Esophagus mucosa (tissue), 1 donor: ENCODE data around the gene SLC17A7. TPM values are rescaled to one million over a fixed set of nuclear protein-coding genes. Genes with fewer than 3 reads are reported as not detected.

Experiments used
- ATAC-seq: fragments of 200-7000 bp; cut with Tn5 transposase; one replicate; pipeline ENCODE4 v1.9.1; 2020
- total RNA-seq: library from RNA; stranded (reverse); gene quantifications from one replicate; pipeline ENCODE4 v1.2.4, GENCODE V29; 2023
- donor health status: DM: yes; HTN: yes; CAD: no.

Gene SLC17A7
- total RNA-seq, 1 donor from 2014 or later = not detected

GRCh38 chr19:49427339-49427738, 14.0 kb downstream of the SLC17A7 start:
- no peak for ATAC-seq

DNA sequence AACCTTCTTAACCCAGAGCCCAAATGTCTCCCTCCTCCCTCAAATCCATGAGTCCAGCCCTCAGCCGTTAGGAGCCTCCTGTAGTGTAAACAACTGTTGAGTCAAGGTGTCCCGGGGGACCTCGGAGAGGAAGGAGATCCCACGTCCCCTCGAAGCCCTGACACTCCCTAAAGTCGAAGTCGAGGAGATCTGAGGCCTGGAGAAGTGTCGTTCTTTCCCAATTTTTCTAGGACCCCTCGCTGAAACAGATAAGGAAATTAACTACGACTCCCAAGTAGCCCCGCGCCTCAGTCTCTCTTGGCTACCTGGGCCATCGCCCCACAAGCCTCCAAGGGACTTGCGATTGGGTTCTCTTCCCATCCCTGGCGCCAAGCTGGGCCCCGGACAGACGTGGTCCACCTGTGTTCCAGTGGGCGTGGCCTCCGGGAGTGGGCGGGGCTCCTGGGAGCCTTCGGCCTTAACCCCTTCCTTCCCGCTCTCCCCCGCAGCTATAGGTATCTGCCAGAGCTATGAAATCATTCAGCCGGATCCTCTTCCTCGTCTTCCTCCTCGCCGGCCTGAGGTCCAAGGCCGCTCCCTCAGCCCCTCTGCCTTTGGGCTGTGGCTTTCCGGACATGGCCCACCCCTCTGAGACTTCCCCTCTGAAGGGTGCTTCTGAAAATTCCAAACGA, 15.3 kb downstream of the SLC17A7 start:
- ATAC-seq = no peak

DNA sequence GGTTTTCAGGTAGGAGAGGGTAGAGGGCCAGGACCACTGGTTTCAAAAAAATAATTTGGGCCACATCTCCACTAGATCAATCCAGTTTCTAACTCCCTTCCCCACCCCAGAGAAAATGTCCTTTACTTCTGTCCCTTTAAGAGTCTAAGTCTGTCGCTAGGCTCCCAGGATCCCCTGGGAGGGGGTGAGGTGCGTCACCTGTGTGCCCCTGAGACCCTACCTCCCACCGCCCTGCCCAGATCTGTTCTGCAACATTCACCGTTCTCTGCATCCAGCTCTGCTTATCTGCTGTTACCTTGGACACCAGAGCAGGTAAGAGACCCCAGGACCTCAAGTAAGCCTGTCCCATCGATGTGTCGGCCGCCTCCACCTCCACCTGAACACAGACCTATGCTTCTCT, 16.1 kb downstream of the SLC17A7 start, which contains the start of gene GFY:
GFY (plus strand) TSS at position 211 of the 400 bp plus-strand sequence. CDS start 1,043 bp downstream, outside the sequence.
- no peak for ATAC-seq

DNA sequence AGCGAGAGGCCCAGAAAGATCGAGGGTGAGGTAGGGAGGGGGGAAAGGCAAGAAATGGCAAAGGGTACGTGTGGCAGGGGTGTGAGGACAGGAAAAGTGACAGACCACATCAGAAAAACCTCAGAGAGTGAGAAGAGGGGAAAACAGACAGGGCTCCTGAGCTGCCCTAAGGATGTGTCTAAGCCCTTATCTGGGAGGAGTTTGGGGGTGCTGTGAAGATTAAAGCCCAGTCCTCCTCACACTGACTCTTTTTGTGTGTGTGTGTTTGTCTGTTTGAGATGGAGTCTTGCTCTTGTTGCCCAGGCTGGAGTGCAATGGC, 17.4 kb downstream of the SLC17A7 start:
- no peak for ATAC-seq

DNA sequence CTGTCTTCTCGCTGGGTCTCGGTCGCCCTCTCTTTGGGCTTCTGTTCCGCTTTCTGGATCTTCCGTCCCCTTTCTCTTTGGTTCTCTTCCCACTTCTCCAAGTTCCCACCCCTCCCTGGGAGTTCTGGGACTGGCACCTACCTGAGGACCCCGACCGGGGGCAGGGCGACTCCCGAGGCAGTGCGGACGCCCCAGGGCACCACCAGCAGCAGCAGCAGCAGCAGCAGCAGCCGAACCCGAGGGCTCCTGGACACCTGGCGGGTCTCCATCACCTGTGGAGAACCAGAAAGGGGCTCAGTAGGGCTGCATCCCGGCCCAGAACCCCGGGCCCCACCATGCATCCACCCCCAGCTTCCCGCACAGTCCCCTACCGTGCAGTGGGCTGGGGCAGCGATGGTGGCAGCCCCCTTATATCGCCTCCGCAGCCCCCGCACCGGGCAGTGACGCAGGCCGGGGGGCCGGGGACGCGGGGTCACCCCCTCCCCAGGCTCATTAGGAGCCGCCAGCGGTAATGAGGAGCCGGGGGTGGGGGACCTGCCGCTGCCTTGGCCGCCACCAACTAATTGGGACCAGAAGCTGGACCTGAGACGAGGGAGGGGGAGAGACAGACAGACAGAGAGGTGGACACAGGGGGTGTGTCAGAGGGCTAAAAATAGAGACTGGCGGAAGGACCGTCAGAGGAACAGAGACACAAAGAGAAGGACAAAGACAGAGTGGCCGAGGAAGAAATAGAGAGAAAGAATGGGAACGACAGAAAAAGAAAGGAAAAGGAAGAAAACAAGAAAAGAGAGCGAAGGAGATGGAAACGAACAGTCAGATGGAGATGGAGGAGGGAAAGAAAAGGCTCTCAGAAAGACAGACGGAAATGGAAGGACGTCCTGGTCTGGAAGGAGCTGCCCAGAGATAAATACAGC, 18.0 kb downstream of the SLC17A7 start, which contains the start of gene PTH2:
PTH2 (minus strand) TSS at position 371 of the 914 bp plus-strand sequence; CDS start at position 269, 102 bp downstream.
- no peak for ATAC-seq

GRCh38 chr19:49422407-49423070, 18.8 kb downstream of the SLC17A7 start:
- peak; percentile 54 for ATAC-seq

GRCh38 chr19:49421878-49422202, 19.5 kb downstream of the SLC17A7 start:
- ATAC-seq = no peak

GRCh38 chr19:49421039-49421877, 20.1 kb downstream of the SLC17A7 start:
- peak; percentile 50 for ATAC-seq

GRCh38 chr19:49420227-49420626, 21.1 kb downstream of the SLC17A7 start:
- no peak for ATAC-seq

GRCh38 chr19:49419173-49419572, 22.2 kb downstream of the SLC17A7 start:
- no peak for ATAC-seq

DNA sequence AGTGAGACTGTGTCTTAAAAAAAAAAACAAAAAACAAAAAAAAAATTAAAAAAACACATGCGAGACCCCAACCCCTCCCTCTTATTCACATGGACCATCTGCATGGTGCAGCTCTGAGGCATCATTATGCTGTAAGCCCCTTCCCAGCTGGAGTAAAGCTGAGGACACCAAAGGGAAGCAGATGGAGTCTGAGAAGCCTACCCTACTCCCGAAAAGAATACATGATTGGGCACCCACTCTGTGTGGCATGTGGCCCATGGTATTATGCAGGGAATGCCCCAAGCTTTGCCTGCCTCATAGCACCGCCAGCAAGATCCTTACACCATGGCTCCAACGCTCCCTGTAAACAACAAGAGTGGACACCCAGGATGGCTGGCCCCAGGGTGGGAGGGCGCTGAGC, 22.8 kb downstream of the SLC17A7 start:
- no peak for ATAC-seq

- no peak for ATAC-seq
These were observed 24.2 kb downstream of the SLC17A7 start for GRCh38 chr19:49417088-49417487.

GRCh38 chr19:49415810-49416200, 25.5 kb downstream of the SLC17A7 start:
- no peak for ATAC-seq

DNA sequence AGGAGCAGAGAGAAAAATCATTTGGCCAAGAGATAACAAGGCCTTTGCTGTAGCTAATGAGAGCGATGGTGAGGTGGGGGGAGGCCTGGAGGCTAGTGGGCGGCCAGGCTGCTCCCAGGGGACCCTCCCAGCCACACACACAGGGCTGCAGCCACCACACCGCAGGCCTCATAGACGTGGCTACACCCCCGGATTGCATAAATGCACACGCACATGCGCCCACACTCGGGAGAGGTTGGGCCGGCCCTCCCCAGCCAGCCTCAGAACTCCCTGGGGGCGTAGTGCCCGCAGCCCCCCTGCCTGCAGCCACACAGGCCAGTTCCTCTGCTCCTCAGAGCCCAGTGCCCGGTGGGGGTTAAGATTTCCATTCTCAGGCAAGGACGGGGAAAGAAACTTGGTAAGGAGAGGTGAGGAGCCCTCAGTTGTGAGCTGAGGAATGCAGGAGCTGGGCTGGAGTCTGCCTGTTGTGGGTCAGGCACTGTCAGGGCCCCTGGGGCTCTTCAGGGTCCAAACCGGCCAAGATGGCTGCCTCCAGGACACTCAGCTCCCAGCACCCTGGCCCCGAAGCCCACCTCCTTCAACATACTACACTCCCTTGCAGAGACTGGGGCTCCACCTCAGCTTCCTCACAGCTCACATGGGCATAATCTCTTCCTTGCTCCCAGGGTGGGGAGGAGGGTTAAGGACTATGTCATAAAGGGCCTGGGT, 26.1 kb downstream of the SLC17A7 start:
- ATAC-seq = no peak

DNA sequence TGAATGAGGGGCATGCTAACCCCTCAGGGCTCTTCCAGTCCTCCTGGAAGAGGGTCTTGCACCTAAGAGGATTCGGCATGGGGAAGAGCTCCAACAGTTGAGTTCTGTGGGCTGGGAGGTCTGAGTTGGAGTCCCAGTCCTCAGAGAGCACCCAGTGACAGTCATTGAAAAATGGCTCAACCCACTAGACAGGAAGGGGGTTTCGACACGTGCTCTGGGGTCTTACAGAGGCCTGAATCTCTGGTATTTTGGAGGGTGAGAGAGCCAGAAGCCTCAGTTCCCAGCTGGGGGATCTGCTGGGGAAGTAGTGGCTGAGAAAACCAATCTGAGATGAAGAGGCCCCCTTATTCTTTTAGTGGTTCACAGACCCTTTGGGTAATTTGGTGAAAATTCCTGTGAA, 27.1 kb downstream of the SLC17A7 start:
- no peak for ATAC-seq

DNA sequence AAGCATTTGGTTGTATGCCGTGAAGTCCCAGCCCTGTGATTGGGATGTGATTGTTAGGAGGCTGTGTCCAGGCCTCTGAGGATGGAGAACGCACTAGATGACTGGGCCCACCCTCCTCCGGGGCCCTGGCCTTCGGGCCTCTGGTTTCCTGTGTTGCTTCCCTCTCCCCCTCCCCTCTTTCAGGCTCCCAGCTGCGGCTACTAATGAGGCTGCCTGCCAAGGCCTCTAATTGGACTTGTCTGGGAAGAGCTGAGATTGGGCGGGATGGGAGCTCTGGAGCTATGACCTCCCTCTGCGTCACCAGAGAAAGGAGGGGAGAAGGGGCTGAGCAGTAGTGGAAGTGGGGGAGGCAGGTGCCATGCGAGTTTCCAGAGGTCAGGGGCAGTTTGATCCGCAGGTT, 28.0 kb downstream of the SLC17A7 start:
- no peak for ATAC-seq

GRCh38 chr19:49411681-49412326, 29.5 kb downstream of the SLC17A7 start:
- ATAC-seq = no peak

GRCh38 chr19:49409441-49410029, 31.8 kb downstream of the SLC17A7 start:
- ATAC-seq = no peak

DNA sequence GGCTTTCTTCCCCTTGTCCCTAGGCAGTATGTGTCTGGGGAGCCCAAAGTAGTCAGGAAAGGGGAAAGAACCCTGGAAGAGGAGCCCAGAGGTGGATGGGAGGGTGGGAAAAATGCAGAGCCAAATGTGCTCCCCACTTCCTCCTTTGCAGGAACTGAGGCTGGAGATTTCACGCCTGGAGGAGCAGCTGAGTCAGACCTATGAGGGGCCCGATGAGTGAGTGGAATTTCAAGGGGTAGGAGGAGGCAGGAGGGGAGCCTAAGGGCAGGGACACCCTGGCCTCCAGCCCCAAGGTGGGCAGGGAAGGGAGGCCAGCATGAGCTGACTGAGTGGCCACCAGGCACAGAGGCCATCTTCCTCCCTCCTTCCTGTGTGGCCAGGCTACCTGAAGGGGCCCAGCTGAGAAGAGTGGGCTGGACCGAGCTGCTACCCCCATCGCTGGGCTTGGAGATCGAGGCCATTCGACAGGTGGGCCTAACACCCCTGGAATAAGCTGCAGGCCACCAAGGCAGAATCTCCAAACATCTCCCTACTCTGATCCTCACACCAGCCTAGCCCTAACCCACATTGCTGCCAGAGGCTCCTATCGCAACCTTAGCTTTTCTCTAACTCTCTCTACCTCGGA, 32.4 kb downstream of the SLC17A7 start:
- no peak for ATAC-seq

GRCh38 chr19:49407482-49408015, 33.8 kb downstream of the SLC17A7 start:
- ATAC-seq = no peak
